GM10248 (cell line): ENCODE measurements around the gene SGIP1.

Source experiments
- CTCF ChIA-PET: fragments of 300-600 bp; sonication (Branson Sonifier 250); formaldehyde crosslinking; extraction: SDS; loops from one replicate; lab custom pipeline; 2021; ENCODE audit warnings: antibody characterized with exemption; lab: Yijun Ruan, JAX
- POLR2A ChIA-PET: fragments of 350-650 bp; sonication (Branson Sonifier 250); formaldehyde crosslinking; extraction: SDS; loops from one replicate; lab custom pipeline; 2020; ENCODE audit warnings: antibody characterized with exemption; lab: Yijun Ruan, JAX
- DNase-seq: peaks from one replicate; pipeline ENCODE4 v3.0.0; 2012; ENCODE audit errors: extremely low spot score
- CTCF ChIP-seq: IDR thresholded peaks from 2 replicates; pipeline ENCODE4 v1.5.1; 2012; ENCODE audit warnings: mild to moderate bottlenecking, low read depth; ENCODE audit errors: extremely low read depth, missing control alignments, control extremely low read depth

SGIP1 gene

GRCh38 chr1:66769512-66770229 lies 235.7 kb downstream of the SGIP1 start:
- CTCF ChIA-PET, result no interaction called here
- POLR2A ChIA-PET, result no interaction called here

GRCh38 chr1:66770240-66770639 lies 236.3 kb downstream of the SGIP1 start:
- ChIA-PET POLR2A (no interaction called here), CTCF (no interaction called here)

More at GRCh38 chr1:66769512-66770229, 235.7 kb downstream of the SGIP1 start:
- TF ChIP-seq CTCF, result no peak
- no peak for DNase-seq

GRCh38 chr1:66770694-66771093 lies 236.7 kb downstream of the SGIP1 start:
- ChIA-PET CTCF (interaction anchor here (0.9 to 1.6 kb wide), 2 partner anchors 8 to 13 kb away, joined by 3 to 5 read pairs; no protein-coding TSS in a partner anchor), POLR2A (no interaction called here)
- TF ChIP-seq CTCF, result no peak
- DNase-seq, result no peak

More at GRCh38 chr1:66770240-66770639, 236.3 kb downstream of the SGIP1 start:
- TF ChIP-seq CTCF, result no peak
- DNase-seq, result no peak

GRCh38 chr1:66773227-66773626 lies 239.3 kb downstream of the SGIP1 start:
- ChIA-PET CTCF (no interaction called here), POLR2A (no interaction called here)
- DNase-seq, result no peak

GRCh38 chr1:66774438-66774837 lies 240.5 kb downstream of the SGIP1 start:
- no peak for TF ChIP-seq CTCF
- no peak for DNase-seq
- POLR2A ChIA-PET, result no interaction called here
- CTCF ChIA-PET, result interaction anchor here (1.0 to 1.5 kb wide), 4 partner anchors 9 to 726 kb away, joined by 3 to 4 read pairs (median 3); no protein-coding TSS in a partner anchor

More at GRCh38 chr1:66773227-66773626, 239.3 kb downstream of the SGIP1 start:
- TF ChIP-seq CTCF, result no peak

- POLR2A ChIA-PET, result no interaction called here
- CTCF ChIA-PET, result interaction anchor here (1.2 kb wide), 1 partner anchor 10 kb away, joined by 4 read pairs; no protein-coding TSS in a partner anchor
- no peak for TF ChIP-seq CTCF
- DNase-seq, result no peak
Measured at GRCh38 chr1:66775646-66776045, 241.7 kb downstream of the SGIP1 start.
